HG02970 (cell line): ENCODE data around the gene FICD.

ENCODE experiments used
- ATAC-seq: cut with Tn5 transposase; IDR thresholded peaks from one replicate; pipeline ENCODE4 v1.9.1; 2021; ENCODE audit warnings: mild to moderate bottlenecking, moderate library complexity, moderate number of reproducible peaks; ENCODE audit not compliant: unreplicated experiment, low FRiP score

Gene FICD

GRCh38 chr12:108495823-108496579 lies 19.1 kb upstream of the FICD start:
- no peak for ATAC-seq

- ATAC-seq: no peak
These were observed 16.9 kb upstream of the FICD start for GRCh38 chr12:108498136-108498535.

GRCh38 chr12:108502922-108503321 lies 12.2 kb upstream of the FICD start:
- no peak for ATAC-seq

- ATAC-seq: no peak
These were observed 9.9 kb upstream of the FICD start for GRCh38 chr12:108505129-108505528.

- ATAC-seq: no peak
These were observed 7.0 kb upstream of the FICD start for GRCh38 chr12:108507971-108508642.

GRCh38 chr12:108509806-108510205 lies 5.3 kb upstream of the FICD start:
- no peak for ATAC-seq

GRCh38 chr12:108510836-108511235 lies 4.2 kb upstream of the FICD start:
- no peak for ATAC-seq

GRCh38 chr12:108511633-108512540 lies 3.2 kb upstream of the FICD start:
- no peak for ATAC-seq

- no peak for ATAC-seq
These were observed 557 bp upstream of the FICD start for GRCh38 chr12:108514468-108514972.

- ATAC-seq: no peak
These were observed 839 bp downstream of the FICD start for GRCh38 chr12:108515916-108516315.

GRCh38 chr12:108516511-108517275 lies 1.6 kb downstream of the FICD start:
- no peak for ATAC-seq

- ATAC-seq: no peak
These were observed 2.4 kb downstream of the FICD start for GRCh38 chr12:108517288-108518100.

- ATAC-seq: no peak
These were observed 3.1 kb downstream of the FICD start for GRCh38 chr12:108518101-108518715.

- no peak for ATAC-seq
These were observed 3.8 kb downstream of the FICD start for GRCh38 chr12:108518716-108519496.

- ATAC-seq: no peak
These were observed 4.5 kb downstream of the FICD start for GRCh38 chr12:108519558-108519957.

GRCh38 chr12:108523365-108523764 lies 8.3 kb downstream of the FICD start:
- no peak for ATAC-seq

- ATAC-seq: no peak
These were observed 10.6 kb downstream of the FICD start for GRCh38 chr12:108525681-108526080.
